OCI-LY7 (cell line): ENCODE measurements around the gene EPHB3.

Experiments used
- CTCF ChIP-seq: fragments of 200-600 bp; sonication (generic); conservative IDR thresholded peaks from 2 replicates; pipeline ENCODE4 v1.5.1; 2014; ENCODE audit warnings: mild to moderate bottlenecking, antibody characterized with exemption, low read length, moderate library complexity, mixed read lengths
- EZH2phosphoT487 ChIP-seq: fragments of 200-600 bp; sonication (generic); IDR thresholded peaks from 2 replicates; pipeline ENCODE4 v1.6.1; 2018; ENCODE audit warnings: low read depth, borderline replicate concordance, mild to moderate bottlenecking, mixed run types, antibody characterized with exemption, low read length, moderate library complexity, mixed read lengths

GRCh38 chr3:184572633-184573270, 11.2 kb downstream of the EPHB3 start:
- no peak for TF ChIP-seq CTCF
- no peak for TF ChIP-seq EZH2phosphoT487
